SK-MEL-5 (cell line): Measurements from ENCODE around the gene DOK5. TPM values are rescaled to one million over a fixed set of nuclear protein-coding genes. Genes with fewer than 3 reads are reported as not detected.
A peak's percentile ranks its signal among the peaks of the same experiment; 100 is the strongest.

Source experiments
- DNase-seq: peaks from one replicate; pipeline ENCODE4 v3.0.0-alpha.2; 2016; ENCODE audit warnings: low read depth, low spot score
- in situ Hi-C: cut with HindIII; loops from 2 replicates; pipeline ENCODE4 v1.10.0; 2016; ENCODE audit warnings: low sequenced_read_pairs, high pct_unique_total_duplicates, low pct_unique_long_range_greater_than_20kb
- total RNA-seq: library from RNA; depleted of rRNA; stranded (reverse); fragments of >200 nt; shearing (Covaris generic); gene quantifications from 2 replicates; pipeline ENCODE4 v1.2.3, GENCODE V29; 2014

DOK5 gene
- total RNA-seq, 1 experiment from 2014 or later = 2.2 TPM

DNA sequence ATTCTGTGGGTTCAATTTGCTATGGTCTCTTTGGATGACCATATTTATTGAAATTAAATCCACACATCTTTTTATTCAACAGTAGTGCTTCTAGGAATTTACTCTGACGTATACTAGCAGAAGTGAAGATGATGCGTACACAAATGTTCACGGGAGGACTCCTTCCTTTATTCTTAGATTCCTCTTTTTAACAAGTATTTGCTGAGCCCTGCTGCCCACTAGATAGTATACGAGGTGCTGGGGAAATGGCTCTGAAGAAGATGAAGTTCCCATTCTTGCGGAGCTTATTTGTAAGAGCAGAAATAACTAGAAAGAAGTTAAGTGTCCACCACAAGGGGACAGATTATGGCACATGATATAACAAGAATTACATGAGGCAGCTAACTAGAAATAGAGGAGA lies 145.2 kb downstream of the DOK5 start:
- DNase-seq = no peak
- in situ Hi-C loops = no loop called here

DNA sequence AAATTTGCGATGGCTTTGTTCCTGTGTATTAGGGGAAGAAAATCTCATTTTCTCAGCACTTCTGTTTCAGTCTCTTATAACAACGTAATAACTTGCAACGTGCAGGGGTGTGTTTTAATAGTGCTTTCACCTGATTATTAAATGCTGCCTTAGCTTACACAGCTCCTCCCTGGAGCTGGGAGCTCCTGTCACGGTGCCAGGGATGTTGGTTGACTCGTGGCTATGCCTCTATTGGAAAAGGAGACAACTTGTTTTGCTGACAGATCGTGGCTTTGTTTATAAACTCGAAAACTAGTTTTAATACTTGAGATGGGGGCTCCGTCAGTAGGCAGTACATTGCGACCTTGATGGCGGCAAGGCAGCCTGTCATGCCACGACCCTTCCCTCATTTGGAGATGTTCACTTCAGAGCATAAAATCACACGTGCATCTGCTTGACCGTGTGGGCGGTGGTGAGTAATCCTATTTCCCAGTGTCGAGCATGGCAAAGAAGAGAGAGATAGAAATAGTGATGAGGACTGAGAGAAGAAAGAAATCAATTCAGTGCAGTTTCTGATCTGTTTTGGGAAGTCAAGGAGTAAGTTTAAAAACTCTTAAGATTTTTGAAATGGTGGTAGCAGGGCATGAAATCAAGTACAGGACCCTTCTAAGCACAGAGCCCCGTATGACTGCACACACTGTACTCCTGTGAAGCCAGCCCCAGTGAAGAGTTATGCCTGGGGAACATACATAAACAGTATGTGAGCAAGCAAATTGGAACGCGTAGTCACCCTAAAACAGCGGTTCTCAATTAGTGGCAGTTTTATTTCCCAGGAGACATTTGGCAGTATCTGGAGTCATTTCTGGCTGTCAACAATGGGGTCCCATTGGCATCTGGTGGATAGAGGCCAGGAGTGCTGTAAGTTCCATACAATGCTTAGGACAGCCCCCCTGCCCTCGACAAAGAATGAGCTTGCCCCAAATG lies 147.2 kb downstream of the DOK5 start:
- in situ Hi-C loops = no loop called here
- no peak for DNase-seq

DNA sequence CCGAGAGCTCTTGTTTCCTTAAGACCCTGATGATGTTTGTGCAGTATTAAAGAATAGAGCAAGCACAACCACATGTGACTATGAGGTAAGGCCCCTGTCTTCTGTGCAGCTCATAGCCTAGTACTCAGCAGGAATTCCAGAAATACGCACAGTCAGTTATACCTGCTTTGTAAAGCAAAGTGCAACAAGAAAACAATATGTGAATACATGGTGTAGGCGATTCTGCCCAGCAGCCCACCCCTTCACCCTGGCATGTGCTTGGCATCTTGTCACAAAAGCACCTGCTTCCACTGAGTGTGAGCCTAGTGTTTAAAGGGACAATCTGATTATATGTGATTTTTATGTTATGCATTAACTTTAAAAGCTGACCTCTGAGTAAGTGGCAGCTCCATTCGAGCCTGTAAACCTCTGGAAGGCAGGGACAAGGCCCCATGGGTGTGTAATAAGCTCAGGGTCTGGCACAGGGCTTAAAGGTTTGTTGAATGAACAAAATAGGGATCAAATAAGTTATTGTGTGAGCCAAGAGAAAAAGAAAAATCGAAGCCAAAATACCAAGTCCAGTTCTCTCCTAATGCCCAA lies 148.7 kb downstream of the DOK5 start:
- no peak for DNase-seq
- in situ Hi-C loops = no loop called here

DNA sequence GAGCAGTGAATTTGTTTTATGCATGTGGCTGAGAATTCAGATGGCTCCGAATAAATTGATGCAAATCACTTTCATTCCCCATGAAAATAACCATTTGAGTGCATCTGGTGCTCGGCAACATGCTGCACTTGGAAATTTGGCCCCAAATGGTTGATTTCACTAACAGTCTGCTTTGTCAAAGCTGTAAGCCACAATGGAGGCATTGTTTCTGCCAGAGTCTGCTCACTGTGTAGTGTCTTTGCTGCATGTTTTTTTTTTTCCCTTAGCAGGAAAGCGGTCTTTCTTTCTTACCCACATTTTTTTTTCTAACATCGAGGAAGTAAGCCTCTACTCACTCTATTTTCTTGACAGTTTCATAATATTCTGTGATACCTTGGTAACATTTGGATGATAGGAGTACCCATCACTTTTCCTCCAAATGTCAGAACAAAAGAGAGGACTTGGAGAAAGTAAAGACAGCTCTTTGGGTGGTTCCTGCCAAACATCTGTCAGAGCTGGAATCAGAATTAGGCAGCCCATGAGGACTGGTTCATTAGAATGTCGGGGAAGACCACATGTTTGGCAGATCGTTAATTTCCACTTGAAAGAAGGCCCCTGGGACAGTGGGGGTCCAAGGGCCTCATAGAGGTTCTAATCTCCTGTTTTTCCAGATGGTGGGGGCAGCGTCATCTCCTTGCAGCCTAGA lies 149.5 kb downstream of the DOK5 start:
- in situ Hi-C loops = no loop called here
- DNase-seq = peak; percentile 89

DNA sequence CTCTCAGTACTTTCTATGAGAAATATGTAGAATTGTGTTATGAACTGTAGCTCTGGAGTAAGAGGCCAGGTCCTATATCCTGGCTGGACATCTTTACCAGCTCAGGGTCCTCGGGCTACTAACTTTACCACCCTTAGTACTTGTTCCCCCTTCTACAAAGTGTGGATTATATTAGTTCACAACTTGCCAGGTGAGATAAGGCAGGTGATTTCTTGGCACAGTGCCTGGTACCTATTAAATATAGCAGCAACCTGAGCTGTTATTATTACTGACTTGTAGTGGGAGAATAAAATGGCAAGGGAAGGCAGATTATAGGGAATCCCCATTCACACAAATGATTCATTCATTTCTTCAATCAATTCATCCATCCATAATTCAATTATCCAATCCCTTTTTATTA lies 150.1 kb downstream of the DOK5 start:
- DNase-seq = no peak
- in situ Hi-C loops = no loop called here

DNA sequence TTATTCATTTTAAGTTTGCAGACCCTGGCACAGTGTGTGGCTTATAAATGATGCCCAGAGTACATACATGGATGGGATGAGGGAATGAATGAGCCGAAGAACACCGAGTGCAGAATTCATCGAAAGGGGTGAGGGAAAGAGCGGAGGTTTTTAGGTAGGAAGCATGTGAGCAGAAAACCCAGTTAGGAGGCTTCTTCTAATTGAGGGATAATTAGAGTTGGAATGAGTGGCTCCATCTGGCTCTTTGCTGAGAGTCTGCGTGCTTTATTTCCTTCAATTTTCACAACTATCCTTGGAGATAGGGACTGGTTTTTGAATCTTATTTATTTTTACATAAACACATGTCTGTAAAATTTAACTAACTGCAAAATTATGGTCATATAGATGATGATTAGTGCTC lies 150.7 kb downstream of the DOK5 start:
- in situ Hi-C loops = no loop called here
- no peak for DNase-seq

DNA sequence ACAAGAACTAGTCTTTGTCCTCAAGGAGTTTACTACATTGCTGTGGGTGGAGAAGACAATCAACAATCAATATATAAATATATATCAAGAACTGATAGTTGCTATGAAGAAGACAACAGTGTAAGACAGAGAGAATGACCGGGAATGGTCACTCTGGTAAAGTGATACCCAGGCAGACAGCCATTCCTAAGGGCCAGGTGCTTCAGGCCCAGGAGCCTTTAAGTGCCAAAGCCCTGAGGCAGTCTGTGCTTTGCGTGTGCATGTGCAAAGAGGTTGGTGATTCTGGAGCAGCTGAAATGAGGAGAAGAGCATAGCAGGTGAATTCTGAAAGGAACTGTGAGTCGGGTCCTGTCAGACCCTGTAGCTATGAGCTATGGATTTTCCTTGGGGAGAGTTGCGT lies 154.2 kb downstream of the DOK5 start:
- no peak for DNase-seq
- in situ Hi-C loops = no loop called here

DNA sequence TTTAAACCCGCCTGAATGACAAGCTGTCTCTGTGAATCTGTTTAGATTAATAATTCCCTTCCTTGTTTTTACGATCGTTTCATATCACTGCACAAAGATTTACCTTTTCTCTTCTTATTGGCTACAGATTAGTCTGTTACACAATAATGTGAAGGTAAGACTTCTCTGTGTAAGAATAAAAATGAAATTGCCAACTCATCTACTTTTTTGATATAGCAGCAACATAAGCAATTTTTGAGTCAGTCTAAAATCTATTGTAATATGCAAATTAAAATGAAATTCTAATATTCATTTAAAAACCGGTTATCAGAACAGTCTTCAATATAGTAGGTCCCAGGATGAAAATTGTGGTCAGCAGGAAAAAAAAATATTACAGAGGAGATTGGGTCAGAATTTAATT lies 155.2 kb downstream of the DOK5 start:
- DNase-seq = no peak
- in situ Hi-C loops = no loop called here

DNA sequence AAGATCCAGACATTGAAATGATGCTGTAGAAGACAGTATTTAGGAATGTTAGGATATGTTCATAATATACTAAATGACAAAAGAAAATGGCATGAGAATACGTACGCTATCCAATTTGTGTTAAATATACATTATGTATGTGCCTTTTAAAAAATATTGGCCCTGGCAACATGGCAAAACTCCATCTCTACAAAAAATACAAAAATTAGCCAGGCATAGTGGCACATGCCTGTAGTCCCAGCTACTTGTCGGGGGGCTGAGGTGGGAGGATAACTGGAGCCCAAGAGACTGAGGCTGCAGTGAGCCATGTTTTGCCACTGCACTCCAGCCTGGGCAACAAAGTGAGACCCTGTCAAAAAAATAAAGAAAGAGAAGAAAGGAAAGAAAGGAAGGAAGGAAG lies 155.7 kb downstream of the DOK5 start:
- in situ Hi-C loops = no loop called here
- DNase-seq = no peak

DNA sequence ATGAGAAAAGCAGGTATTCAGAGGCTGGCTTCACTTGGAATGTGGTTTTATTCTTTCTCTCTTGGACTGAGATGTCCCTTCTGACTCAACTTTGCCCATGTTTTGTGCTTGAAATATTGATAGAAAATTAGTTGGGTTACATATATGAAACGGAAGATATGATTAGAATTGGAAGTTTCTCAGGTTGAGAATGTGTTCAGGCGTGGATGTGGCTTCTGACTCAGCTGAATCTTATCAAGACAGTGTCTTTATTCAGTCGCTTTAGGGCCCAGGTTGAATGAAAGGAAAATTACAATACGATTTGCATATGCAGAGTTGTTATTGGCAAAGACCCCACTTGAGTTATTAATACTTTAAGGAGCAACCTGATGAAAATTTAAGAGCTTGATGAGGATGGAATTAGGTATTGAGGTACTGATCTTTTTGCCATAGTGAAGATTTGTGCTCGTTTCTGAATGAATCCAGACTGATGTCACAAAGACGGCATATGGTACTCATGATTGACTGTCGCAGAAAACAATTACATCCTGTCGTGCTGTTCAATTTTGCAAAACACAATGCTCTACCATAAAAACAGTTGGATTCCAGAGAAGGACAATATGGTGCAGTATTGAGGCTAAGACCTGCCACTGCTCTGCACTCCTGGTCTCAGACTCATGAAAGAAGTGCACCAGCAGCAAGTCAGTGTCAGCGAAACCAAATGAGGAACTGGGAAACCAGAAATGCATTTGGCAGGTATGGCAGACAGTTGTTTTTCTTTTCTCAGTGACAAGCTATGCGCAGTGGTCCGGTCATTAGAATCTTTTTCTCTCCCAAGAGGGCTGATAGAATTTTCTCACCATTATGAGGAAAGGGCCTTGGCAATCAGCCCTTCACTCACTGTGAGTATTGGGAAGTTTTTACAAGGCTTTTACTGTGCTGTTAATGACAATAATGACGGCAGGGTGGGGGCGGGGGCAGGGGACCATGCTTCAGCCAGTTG lies 158.3 kb downstream of the DOK5 start:
- in situ Hi-C loops = no loop called here
- no peak for DNase-seq

DNA sequence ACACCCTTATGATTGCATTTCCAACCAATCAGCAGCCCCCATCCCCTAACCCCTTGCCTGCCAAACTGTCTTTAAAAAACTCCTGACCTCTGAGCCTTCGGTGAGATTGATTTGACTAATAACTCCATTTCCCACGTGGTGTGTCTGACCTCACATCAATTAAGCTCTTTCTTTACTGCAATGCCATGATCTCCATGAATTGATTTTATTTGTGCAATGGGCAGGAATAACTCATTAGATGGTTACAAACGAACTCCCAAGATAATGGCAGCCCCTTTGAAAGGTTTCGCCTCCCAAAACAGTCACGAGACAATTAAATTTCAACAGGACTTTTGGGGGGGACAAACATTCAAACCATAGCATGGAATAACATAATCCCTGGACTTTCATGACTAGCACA lies 161.2 kb downstream of the DOK5 start:
- DNase-seq = no peak
- in situ Hi-C loops = no loop called here

DNA sequence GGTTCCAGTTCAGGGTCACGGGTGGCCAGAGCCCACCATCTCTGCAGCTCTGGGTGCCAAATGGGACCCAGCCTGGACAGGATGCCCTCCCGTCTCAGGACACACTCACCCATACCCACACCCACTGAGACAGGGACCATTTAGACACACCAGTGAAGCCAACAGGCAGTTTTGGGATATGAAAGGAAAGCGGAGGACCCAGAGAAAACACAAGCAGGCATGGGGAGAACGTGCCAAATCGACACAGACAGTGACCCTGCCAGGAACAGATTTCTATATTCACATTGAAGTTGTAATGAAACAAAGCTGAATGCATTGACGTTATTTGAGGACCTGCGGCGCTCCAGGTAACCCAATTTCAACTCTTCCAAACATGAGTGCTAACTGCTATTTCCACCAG lies 164.5 kb downstream of the DOK5 start:
- in situ Hi-C loops = no loop called here
- DNase-seq = no peak

DNA sequence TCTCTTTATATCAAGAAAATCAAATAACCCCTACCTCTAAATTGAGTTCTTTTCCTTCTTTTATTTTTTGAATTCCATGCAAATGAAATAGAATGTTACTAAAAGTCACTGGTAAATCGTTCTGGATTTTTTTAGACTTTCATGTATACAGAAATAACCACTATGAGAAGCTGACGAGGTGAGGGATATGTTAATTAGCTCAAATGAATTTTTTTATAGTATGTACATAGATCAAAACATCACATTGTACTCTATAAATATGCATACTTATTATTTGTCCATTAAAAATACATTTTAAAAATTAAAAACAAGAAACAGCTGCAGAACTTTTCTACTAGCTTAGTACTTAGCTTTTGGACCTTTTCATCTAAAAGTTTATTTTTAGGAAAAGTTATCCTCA lies 165.4 kb downstream of the DOK5 start:
- in situ Hi-C loops = no loop called here
- DNase-seq = no peak

DNA sequence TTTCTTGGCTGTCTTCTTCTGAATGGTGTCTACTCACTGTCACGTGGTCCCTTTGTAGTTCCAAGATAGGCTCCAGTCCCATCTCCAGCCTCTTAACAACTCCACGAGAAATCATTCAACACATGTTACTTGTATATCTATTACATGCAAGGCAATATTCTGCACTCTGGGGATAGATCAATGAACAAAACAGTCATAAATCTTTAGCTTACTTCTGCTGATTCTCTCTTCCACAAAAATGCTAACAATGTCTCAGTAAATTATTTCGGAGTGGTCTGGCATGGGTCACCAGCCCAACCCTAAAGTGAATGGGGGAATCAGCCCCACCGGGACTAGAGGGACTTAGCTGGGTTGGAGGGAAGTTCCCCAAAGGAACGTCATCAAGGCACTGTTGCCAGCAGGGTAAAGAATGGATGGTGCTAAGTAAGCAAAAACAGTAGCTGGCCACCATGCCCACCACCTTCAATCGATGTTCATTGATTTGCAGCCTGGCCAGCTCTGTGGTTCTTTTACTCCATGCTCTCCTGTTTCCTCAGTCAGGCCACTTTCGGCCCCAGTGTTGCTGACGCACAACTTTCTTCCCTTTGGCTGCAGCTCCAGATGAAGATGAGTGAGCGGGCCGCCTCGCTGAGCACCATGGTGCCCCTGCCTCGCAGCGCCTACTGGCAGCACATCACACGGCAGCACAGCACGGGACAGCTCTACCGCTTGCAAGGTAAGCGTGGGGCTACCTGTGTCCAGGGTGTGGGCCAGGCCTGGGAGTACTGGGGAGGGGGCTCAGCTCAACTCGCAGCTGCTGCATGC lies 167.7 kb downstream of the DOK5 start:
- DNase-seq = no peak
- in situ Hi-C loops = no loop called here

DNA sequence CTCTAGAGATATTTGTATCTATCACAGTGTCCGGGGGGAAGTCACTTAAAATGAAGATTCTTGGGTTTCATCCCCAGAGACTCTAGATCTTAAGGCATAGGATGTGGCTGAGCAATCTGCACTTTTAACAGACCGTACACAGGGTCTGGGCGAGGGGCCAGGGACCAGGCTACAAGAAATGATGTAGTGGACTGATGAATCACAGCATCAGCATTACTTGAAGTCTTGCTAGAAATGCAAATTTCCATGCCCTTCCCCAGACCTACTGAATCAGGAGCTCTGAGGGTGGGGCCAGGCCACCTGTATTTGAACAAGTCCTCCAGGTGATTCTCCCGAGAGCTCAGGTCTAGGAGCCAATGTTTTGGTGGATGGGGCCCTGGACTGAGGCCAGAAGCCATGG lies 168.4 kb downstream of the DOK5 start:
- in situ Hi-C loops = no loop called here
- no peak for DNase-seq

DNA sequence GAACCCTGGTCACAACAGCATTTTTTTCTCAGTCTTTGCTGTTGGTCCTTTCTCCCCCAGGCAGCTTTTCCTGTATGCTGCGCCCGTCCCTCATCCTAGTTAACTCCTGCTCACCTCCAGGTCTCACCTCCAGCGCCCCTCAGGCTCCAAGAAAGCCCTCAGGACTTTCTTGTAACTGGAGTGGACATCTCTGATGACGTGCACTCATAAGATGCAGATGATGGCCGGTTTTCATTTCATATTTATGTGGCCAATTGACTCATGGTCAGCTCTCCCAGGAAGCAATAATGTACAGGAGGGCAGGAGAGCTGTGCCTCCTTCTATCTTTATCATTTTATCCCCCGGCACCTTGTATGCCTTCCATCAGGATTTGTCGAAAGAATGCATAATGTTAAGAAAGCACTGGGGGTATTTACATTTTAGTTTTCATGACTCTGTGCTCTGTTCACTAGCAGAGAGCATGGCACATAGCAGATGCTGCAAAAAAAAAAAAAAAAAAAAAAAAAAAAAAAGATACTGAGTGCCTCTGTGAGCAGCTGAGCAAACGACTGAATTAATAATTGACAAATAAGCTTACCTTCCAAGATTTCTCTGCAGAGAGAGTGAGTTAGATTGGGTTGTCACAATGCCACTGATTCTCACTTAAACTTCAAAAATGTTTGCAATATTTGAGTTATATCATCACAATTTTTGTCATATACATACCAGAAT lies 170.2 kb downstream of the DOK5 start:
- DNase-seq = no peak
- in situ Hi-C loops = no loop called here
